HepG2 (cell line): Measurements from ENCODE around the gene ARHGEF39. TPM values are rescaled to one million over a fixed set of nuclear protein-coding genes. Genes with fewer than 3 reads are reported as not detected.

Experiments
- CREB1 ChIP-seq, 2 experiments: fragments of 450-650 bp in 1 of 2; IDR thresholded peaks; 2 replicates each; pipeline ENCODE4 v1.6.1; 2016 to 2017; ENCODE audit warnings: control low read depth in 1 of 2, mild to moderate bottlenecking in 1 of 2, missing compliant biosample characterization in 1 of 2, missing genetic modification characterization in 1 of 2
- GLMP ChIP-seq: sonication (generic); formaldehyde crosslinking; IDR thresholded peaks from 2 replicates; pipeline ENCODE4 v1.9.0; 2021; ENCODE audit warnings: missing genetic modification reagents, mild to moderate bottlenecking, borderline replicate concordance
- HBP1 ChIP-seq: IDR thresholded peaks from 2 replicates; pipeline ENCODE4 v1.6.1; 2016; ENCODE audit warnings: low read depth, control low read depth
- JUNB ChIP-seq: sonication (generic); formaldehyde crosslinking; IDR thresholded peaks from 2 replicates; pipeline ENCODE4 v1.8.0; 2022; ENCODE audit warnings: missing genetic modification reagents, mild to moderate bottlenecking, borderline replicate concordance
- KIAA2018 ChIP-seq: sonication (generic); formaldehyde crosslinking; IDR thresholded peaks from 2 replicates; pipeline ENCODE4 v1.5.0; 2020; ENCODE audit warnings: mild to moderate bottlenecking, missing genetic modification reagents, borderline replicate concordance
- PHF8 ChIP-seq: sonication (generic); formaldehyde crosslinking; IDR thresholded peaks from 2 replicates; pipeline ENCODE4 v1.5.0; 2020; ENCODE audit warnings: missing genetic modification reagents
- ZBTB26 ChIP-seq: IDR thresholded peaks from 2 replicates; pipeline ENCODE4 v1.6.1; 2016; ENCODE audit warnings: missing compliant biosample characterization, missing genetic modification reagents, borderline replicate concordance
- ZFP36 ChIP-seq: fragments of 150-350 bp; IDR thresholded peaks from 2 replicates; pipeline ENCODE4 v1.6.1; 2018; ENCODE audit warnings: borderline replicate concordance, low read length, low read depth; ENCODE audit not compliant: partially characterized antibody
- ZNF609 ChIP-seq: sonication (generic); formaldehyde crosslinking; IDR thresholded peaks from 2 replicates; pipeline ENCODE4 v1.4.0; 2020; ENCODE audit warnings: mild to moderate bottlenecking, missing genetic modification reagents, borderline replicate concordance
- polyA plus RNA-seq, 8 experiments: library from polyadenylated mRNA; depleted of rRNA in 3 of 8; stranded (reverse) in 7 of 8; unstranded in 1 of 8; fragments of >200 nt; fragmentation: Illumina TruSeq in 4 of 8; extraction: Trizol in 4 of 8; gene quantifications; 2 replicates each; pipeline versions ENCODE4 v1.2.1 to v1.2.3, GENCODE V29; 2011 to 2016; ENCODE audit warnings: low read depth in 4 of 8, missing spikeins in 1 of 8, mixed read lengths in 1 of 8; ENCODE audit not compliant: insufficient read depth in 1 of 8
- total RNA-seq, 5 experiments: library from RNA; depleted of rRNA; stranded (reverse); fragments of >200 nt; fragmentation: Illumina TruSeq; extraction: Trizol; gene quantifications; 2 replicates each; pipeline ENCODE4 v1.2.3, GENCODE V29; 2016; ENCODE audit warnings: low read depth in 1 of 5

ARHGEF39 gene
- total and polyA plus RNA-seq, 2 of the 13 experiments (the other 11 are each of a cell fraction or from before 2014, with no cell fraction given), result 11.2 to 12.3 TPM

GRCh38 chr9:35658137-35658967, 6.6 kb downstream of the ARHGEF39 start, which contains the start of gene CCDC107 (continued):
- TF ChIP-seq KIAA2018, result no peak
- no peak for TF ChIP-seq JUNB
- no peak for TF ChIP-seq CREB1 (IDR thresholded peaks at IDR 0.05)
- TF ChIP-seq CREB1 (CRISPR knock-in tag; IDR thresholded peaks at IDR 0.05), result no peak
- peak; percentile 31; the same call in 1 of the 2 replicates for TF ChIP-seq ZNF609 (CRISPR knock-in tag)
- peak; percentile 53; the same call in 1 of the 2 replicates for TF ChIP-seq HBP1
- TF ChIP-seq ZFP36, result no peak
- peak; percentile 88 for TF ChIP-seq PHF8 (CRISPR knock-in tag)
- TF ChIP-seq ZBTB26 (CRISPR knock-in tag), result peak; percentile 56; the same call in 1 of the 2 replicates
- TF ChIP-seq GLMP, result no peak
